GM18873 (cell line): Measurements from ENCODE around the gene ZNF470.

Experiments used
- ATAC-seq: cut with Tn5 transposase; IDR thresholded peaks from one replicate; pipeline ENCODE4 v1.9.1; 2021; ENCODE audit warnings: mild to moderate bottlenecking, moderate library complexity, moderate number of reproducible peaks; ENCODE audit not compliant: unreplicated experiment, low FRiP score

Gene ZNF470

GRCh38 chr19:56567274-56568120 lies at the start of gene ZNF470:
Gene ZNF470 (plus strand): TSS chr19:56567468. CDS start chr19:56570312, 2,844 bp downstream.
- ATAC-seq: peak; percentile 94

GRCh38 chr19:56525214-56525860 lies 41.9 kb upstream of the ZNF470 start:
- no peak for ATAC-seq

- no peak for ATAC-seq
These were observed 29.8 kb upstream of the ZNF470 start for GRCh38 chr19:56537442-56537841.

- ATAC-seq: peak; percentile 70
These were observed 29.0 kb upstream of the ZNF470 start for GRCh38 chr19:56538254-56538760.

- ATAC-seq: peak; percentile 13
These were observed 28.5 kb upstream of the ZNF470 start, which contains the start of gene ZFP28 for GRCh38 chr19:56538761-56539263. Gene ZFP28 (plus strand): TSS chr19:56538948. CDS start chr19:56539019, 71 bp downstream.

GRCh38 chr19:56543776-56544175 lies 23.5 kb upstream of the ZNF470 start:
- no peak for ATAC-seq

- ATAC-seq: no peak
These were observed 19.7 kb upstream of the ZNF470 start for GRCh38 chr19:56547535-56547934.

GRCh38 chr19:56554272-56554869 lies 12.9 kb upstream of the ZNF470 start:
- no peak for ATAC-seq

GRCh38 chr19:56562766-56563165 lies 4.5 kb upstream of the ZNF470 start:
- no peak for ATAC-seq

- peak; percentile 17 for ATAC-seq
These were observed 379 bp upstream of the ZNF470 start for GRCh38 chr19:56566904-56567273.

- ATAC-seq: no peak
These were observed 5.3 kb downstream of the ZNF470 start for GRCh38 chr19:56572589-56572988.

GRCh38 chr19:56573914-56574313 lies 6.6 kb downstream of the ZNF470 start:
- ATAC-seq: no peak

- no peak for ATAC-seq
These were observed 10.7 kb downstream of the ZNF470 start for GRCh38 chr19:56577719-56578602.

- ATAC-seq: no peak
These were observed 27.1 kb downstream of the ZNF470 start for GRCh38 chr19:56594446-56594782.

- peak; percentile 67 for ATAC-seq
These were observed 27.7 kb downstream of the ZNF470 start, which contains the start of gene ZNF71 for GRCh38 chr19:56594783-56595547. Gene ZNF71 (plus strand): TSS chr19:56595302. CDS start chr19:56601559, 6,257 bp downstream.

- peak; percentile 18 for ATAC-seq
These were observed 28.3 kb downstream of the ZNF470 start for GRCh38 chr19:56595548-56595899.

GRCh38 chr19:56596676-56597075 lies 29.4 kb downstream of the ZNF470 start:
- no peak for ATAC-seq

- ATAC-seq: no peak
These were observed 30.4 kb downstream of the ZNF470 start for GRCh38 chr19:56597696-56598095.

GRCh38 chr19:56601375-56601774 lies 34.1 kb downstream of the ZNF470 start:
- no peak for ATAC-seq
